ENCODE data around the gene PBX1. TPM values are rescaled to one million over a fixed set of nuclear protein-coding genes. Genes with fewer than 3 reads are reported as not detected.

Gene PBX1
- total and polyA plus RNA-seq, 10 of the 15 experiments (the other 5 are each of a cell fraction or from before 2014, with no cell fraction given) = 0.05 to 0.28 (median 0.11) TPM; not detected in 5

DNA sequence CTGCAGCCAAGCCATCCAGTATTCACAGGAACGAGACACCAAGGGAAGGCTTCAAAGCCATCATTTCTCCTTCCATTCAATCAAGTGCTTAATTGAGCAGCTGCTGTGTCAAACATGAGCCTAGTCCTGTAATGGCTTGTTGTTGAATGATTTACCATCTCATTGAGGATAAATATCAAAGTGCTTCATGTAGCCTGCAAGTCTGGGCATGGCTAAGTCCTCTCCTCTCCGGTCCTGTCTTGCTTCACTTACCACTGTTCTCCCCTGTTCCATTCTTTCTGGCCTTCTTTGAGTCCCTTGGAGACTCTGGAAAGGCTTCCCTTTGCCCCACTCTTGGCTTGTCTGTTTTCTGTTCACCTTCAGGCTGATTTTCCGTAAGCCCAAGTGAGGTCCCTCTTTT is 279.8 kb downstream of the PBX1 start (continued):
- TF ChIP-seq CEBPZ (IDR thresholded peaks at IDR 0.05; ENCODE audit: low read depth, low read length) = no peak
- no peak for TF ChIP-seq RUNX3 (IDR thresholded peaks at IDR 0.05; ENCODE audit: low read length)
- no peak for TF ChIP-seq IRF3 (IDR thresholded peaks at IDR 0.05)
- TF ChIP-seq POLR2A (IDR thresholded peaks at IDR 0.05; ENCODE audit: low read depth, low read length) = no peak
- no peak for TF ChIP-seq SP1 (IDR thresholded peaks at IDR 0.05; ENCODE audit: low read depth, low read length)

GRCh38 chr1:164840936-164841335 is 282.0 kb downstream of the PBX1 start:
- no peak for ATAC-seq
- DNase-seq (ENCODE audit: low read depth, low spot score) = no peak
- H2AFZ ChIP-seq (ENCODE audit: control insufficient read depth, low read depth, low read length) = no peak overlapping the region
- 45% methylated on average over 9 of the region's 9 CpGs for WGBS (ENCODE audit: insufficient coverage, insufficient replicate concordance, low lambda C conversion rate, missing lambda C conversion rate)
- no peaks in the 10 kb centered on the region for H4K20me1 ChIP-seq (ENCODE audit: control insufficient read depth, insufficient read depth)
- intact Hi-C loops (cut with micrococcal nuclease; ENCODE audit: unreplicated experiment) = no loop called here
- no peaks in the 10 kb centered on the region for H3K79me2 ChIP-seq (ENCODE audit: control insufficient read depth, insufficient read depth, low read length)
- H3K4me1 ChIP-seq (ENCODE audit: control insufficient read depth, insufficient read depth, low read length) = no peaks in the 10 kb centered on the region
- no peak overlapping the region for H3K4me3 ChIP-seq
- H3K27me3 ChIP-seq (replicated peaks in 1 of 2; ENCODE audit: control insufficient read depth in 2 of 2, insufficient read depth in 2 of 2, low read length in 1 of 2) = no peaks in the 10 kb centered on the region
- in situ Hi-C loops (cut with MboI) = no loop called here
- no peaks in the 10 kb centered on the region for H3K36me3 ChIP-seq (ENCODE audit: control insufficient read depth in 2 of 2, insufficient read depth in 2 of 2, low read length in 1 of 2)
- ChIA-PET CTCF (no interaction called here), SMC1A (ENCODE audit: uncharacterized antibody, unreplicated experiment) (no interaction called here), RAD21 (ENCODE audit: unreplicated experiment) (no interaction called here), POLR2A (no interaction called here)
- FAIRE-seq = no peak
- no peak overlapping the region for H3K27ac ChIP-seq (ENCODE audit: control insufficient read depth, insufficient read depth)
- H3K9me3 ChIP-seq (replicated peaks; ENCODE audit: control insufficient read depth, insufficient read depth, low read length) = no peaks in the 10 kb centered on the region
- H3K4me2 ChIP-seq (ENCODE audit: control insufficient read depth, insufficient read depth) = no peak overlapping the region
- H3K9ac ChIP-seq (ENCODE audit: control insufficient read depth, insufficient read depth, low read length) = no peak overlapping the region
- no TSS peak for BruUV-seq (replicated peaks)
- TF ChIP-seq MYC (IDR thresholded peaks at IDR 0.05; ENCODE audit: insufficient read depth, insufficient read length, insufficient replicate concordance, low read length, severe bottlenecking) (no peak), BRCA1 (IDR thresholded peaks at IDR 0.05; ENCODE audit: low read depth, low read length) (no peak), EGR1 (IDR thresholded peaks at IDR 0.05; ENCODE audit: borderline replicate concordance in 1 of 2, low read depth in 2 of 2, low read length in 2 of 2) (no peak), CREB1 (IDR thresholded peaks at IDR 0.05; ENCODE audit: low read depth) (no peak), BCL3 (IDR thresholded peaks at IDR 0.05; ENCODE audit: borderline replicate concordance, insufficient read depth, low read depth, low read length, poor library complexity, severe bottlenecking) (no peak), FOXK2 (IDR thresholded peaks at IDR 0.05) (no peak), CHD1 (IDR thresholded peaks at IDR 0.05; ENCODE audit: low read depth, low read length) (no peak), GABPA (IDR thresholded peaks at IDR 0.05; ENCODE audit: low read depth) (no peak), POLR2AphosphoS2 (IDR thresholded peaks at IDR 0.05; ENCODE audit: low read depth, low read length) (no peak), SPI1 (IDR thresholded peaks at IDR 0.05; ENCODE audit: borderline replicate concordance, insufficient read depth, low read depth, low read length) (no peak), CEBPB (IDR thresholded peaks at IDR 0.05; ENCODE audit: borderline replicate concordance in 1 of 2, low read depth in 2 of 2, low read length in 2 of 2) (no peak), MAX (IDR thresholded peaks at IDR 0.05; ENCODE audit: low read depth, low read length) (no peak), IKZF2 (IDR thresholded peaks at IDR 0.05) (no peak), BCL11A (IDR thresholded peaks at IDR 0.05; ENCODE audit: low read depth, low read length) (no peak), SIX5 (IDR thresholded peaks at IDR 0.05; ENCODE audit: low read depth, low read length, severe bottlenecking) (no peak)
